ENCODE measurements around the gene FYN.

The FYN gene

DNA sequence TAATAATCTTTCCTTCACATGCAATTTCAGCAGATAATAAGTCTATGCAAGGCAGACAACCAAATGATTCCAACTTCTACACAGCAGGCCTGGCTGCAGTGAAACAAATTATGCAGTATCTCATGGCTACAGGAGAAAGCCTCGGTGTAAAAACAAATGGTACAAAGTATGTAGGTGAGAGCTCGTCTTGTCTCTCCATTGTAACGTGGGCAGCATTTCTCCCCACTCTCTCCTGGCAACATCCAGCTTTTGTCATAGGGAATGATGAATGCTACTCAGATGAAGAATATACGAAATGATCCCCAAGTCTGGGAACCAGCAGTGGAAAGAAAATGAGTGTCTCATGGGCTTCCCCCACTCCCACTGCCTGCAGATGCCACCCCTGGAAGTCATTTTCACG is 32.4 kb downstream of the FYN start (continued):
- TF ChIP-seq ZNF391 (tag by site-specific recombination; IDR thresholded peaks at IDR 0.05; ENCODE audit: borderline replicate concordance, low read depth) (no peak), FEZF1 (tag by site-specific recombination; IDR thresholded peaks at IDR 0.05) (no peak), ZNF843 (tag by site-specific recombination; IDR thresholded peaks at IDR 0.05) (no peak), ZNF214 (tag by site-specific recombination; IDR thresholded peaks at IDR 0.05; ENCODE audit: borderline replicate concordance) (no peak), TCF7L2 (IDR thresholded peaks at IDR 0.05; ENCODE audit: borderline replicate concordance, low read depth, low read length) (no peak)
- TF ChIP-seq, protein P1, sequence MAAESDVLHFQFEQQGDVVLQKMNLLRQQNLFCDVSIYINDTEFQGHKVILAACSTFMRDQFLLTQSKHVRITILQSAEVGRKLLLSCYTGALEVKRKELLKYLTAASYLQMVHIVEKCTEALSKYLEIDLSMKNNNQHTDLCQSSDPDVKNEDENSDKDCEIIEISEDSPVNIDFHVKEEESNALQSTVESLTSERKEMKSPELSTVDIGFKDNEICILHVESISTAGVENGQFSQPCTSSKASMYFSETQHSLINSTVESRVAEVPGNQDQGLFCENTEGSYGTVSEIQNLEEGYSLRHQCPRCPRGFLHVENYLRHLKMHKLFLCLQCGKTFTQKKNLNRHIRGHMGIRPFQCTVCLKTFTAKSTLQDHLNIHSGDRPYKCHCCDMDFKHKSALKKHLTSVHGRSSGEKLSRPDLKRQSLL (tag by site-specific recombination; IDR thresholded peaks at IDR 0.05): no peak

DNA sequence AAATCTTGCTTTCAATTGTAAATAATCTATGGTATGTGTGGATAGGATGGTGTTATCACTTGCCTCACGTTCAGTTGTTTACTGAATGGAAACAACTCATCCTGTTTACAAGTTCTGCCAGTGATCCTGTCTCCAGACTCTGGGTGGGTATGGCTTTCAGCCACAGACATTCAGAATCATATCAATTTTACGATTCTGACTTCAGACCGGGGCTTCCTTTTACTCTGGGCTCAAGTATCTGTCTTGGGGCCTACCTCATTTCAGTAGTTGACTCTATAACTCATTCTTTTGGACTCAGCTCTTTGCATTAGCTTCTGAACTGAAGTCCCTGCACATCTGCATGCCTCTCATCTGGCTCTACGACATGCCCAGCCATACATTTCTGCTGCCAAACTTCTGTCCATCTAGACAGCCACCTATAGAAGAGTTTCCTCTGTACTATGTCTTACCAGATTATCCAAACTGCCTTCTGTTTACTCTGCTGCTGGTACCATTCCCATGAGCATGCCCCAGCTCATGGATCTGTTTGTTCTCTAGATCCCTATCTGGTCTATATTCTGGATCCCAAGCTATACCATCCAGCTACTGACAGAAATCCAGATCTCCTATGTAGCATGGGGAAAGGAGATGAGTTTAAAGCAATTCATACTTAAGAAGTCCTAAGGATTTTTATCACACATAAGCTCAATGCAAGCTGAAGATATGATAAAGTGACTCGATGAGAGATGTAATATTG is 34.3 kb downstream of the FYN start:
- TF ChIP-seq KLF9 (tag by site-specific recombination; IDR thresholded peaks at IDR 0.05; ENCODE audit: low read depth): no peak
- TF ChIP-seq, protein P2, sequence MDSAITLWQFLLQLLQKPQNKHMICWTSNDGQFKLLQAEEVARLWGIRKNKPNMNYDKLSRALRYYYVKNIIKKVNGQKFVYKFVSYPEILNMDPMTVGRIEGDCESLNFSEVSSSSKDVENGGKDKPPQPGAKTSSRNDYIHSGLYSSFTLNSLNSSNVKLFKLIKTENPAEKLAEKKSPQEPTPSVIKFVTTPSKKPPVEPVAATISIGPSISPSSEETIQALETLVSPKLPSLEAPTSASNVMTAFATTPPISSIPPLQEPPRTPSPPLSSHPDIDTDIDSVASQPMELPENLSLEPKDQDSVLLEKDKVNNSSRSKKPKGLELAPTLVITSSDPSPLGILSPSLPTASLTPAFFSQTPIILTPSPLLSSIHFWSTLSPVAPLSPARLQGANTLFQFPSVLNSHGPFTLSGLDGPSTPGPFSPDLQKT (IDR thresholded peaks at IDR 0.05; ENCODE audit: borderline replicate concordance, low read depth, low read length): no peak
- TF ChIP-seq, protein P1 (tag by site-specific recombination; IDR thresholded peaks at IDR 0.05): peak; percentile 62; the same call in 1 of the 2 replicates
- no peak for TF ChIP-seq YY2 (tag by site-specific recombination; IDR thresholded peaks at IDR 0.05)
- TF ChIP-seq, protein P3, sequence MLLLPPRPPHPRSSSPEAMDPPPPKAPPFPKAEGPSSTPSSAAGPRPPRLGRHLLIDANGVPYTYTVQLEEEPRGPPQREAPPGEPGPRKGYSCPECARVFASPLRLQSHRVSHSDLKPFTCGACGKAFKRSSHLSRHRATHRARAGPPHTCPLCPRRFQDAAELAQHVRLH (tag by site-specific recombination; IDR thresholded peaks at IDR 0.05): no peak
- TF ChIP-seq ZNF596 (tag by site-specific recombination; IDR thresholded peaks at IDR 0.05): no peak
- TF ChIP-seq ZNF660 (tag by site-specific recombination; IDR thresholded peaks at IDR 0.05): no peak
- no peak for TF ChIP-seq ZNF335 (tag by site-specific recombination; conservative IDR thresholded peaks at IDR 0.05)
- TF ChIP-seq GLI2 (tag by site-specific recombination; IDR thresholded peaks at IDR 0.05; ENCODE audit: borderline replicate concordance, low read depth): no peak
- no peak for TF ChIP-seq ZNF24 (tag by site-specific recombination; IDR thresholded peaks at IDR 0.05)
- TF ChIP-seq MEIS1 (CRISPR knock-in tag; IDR thresholded peaks at IDR 0.05; ENCODE audit: borderline replicate concordance): no peak
- TF ChIP-seq ZNF530 (tag by site-specific recombination; IDR thresholded peaks at IDR 0.05; ENCODE audit: low read depth): no peak
- TF ChIP-seq ZBTB17 (tag by site-specific recombination; IDR thresholded peaks at IDR 0.05): 0 out of 2 replicates have a peak, but pooled peaks have one; percentile 22
- Histone ChIP-seq H3K4me1 (ENCODE audit: control insufficient read depth, insufficient read depth, low read length) (no peaks in the 10 kb centered on the region), H3K36me3 (ENCODE audit: control insufficient read depth in 2 of 2, insufficient read depth in 1 of 2, low read length in 2 of 2) (peaks cover 0 to 6% of the 10 kb centered on the region in 2 experiments; a peak in 1 of 3 replicates), H3K27ac (ENCODE audit: extremely low read depth, low read depth, low read length) (no peak overlapping the region), H3K9me3 (ENCODE audit: control insufficient read depth, insufficient read depth, low read depth, low read length) (no peaks in the 10 kb centered on the region), H3K4me3 (ENCODE audit: low read depth, low read length) (no peak overlapping the region)
- ChIA-PET POLR2A (no interaction called here), CTCF (interaction anchor here (0.5 to 2.3 kb wide), 2 partner anchors 10 to 23 kb away, joined by 4 to 9 read pairs; no protein-coding TSS in a partner anchor)

All from HEK293 (cell line).